Spleen (tissue), 13 donors: Measurements from ENCODE around the gene SLC2A4. TPM values are rescaled to one million over a fixed set of nuclear protein-coding genes. Genes with fewer than 3 reads are reported as not detected.

Experiments used
- DNase-seq: peaks from one replicate; pipeline ENCODE4 v3.0.0-alpha.2; 2020
- H3K27ac ChIP-seq, 8 donors: fragments of 200-600 bp; sonication (generic) in 7 of 8; 1 replicate in 4 of 8; 2 replicates in 4 of 8; pipeline versions ENCODE4 v1.5.0 to v1.8.0; 2016 to 2021; ENCODE audit warnings: inconsistent platforms in 4 of 8, mild to moderate bottlenecking in 4 of 8, moderate library complexity in 1 of 8
- H3K27me3 ChIP-seq, 7 donors: fragments of 200-600 bp; sonication (generic) in 6 of 7; replicated peaks in 1 of 7; 1 replicate in 4 of 7; 2 replicates in 3 of 7; pipeline versions ENCODE4 v1.5.0 to v1.8.0; 2016 to 2021; ENCODE audit warnings: inconsistent platforms in 3 of 7, mild to moderate bottlenecking in 1 of 7
- H3K36me3 ChIP-seq, 6 donors: fragments of 200-600 bp; sonication (generic) in 5 of 6; 1 replicate in 4 of 6; 2 replicates in 2 of 6; pipeline versions ENCODE4 v1.5.0 to v1.8.0; 2016 to 2021; ENCODE audit warnings: inconsistent platforms in 2 of 6
- H3K4me1 ChIP-seq, 6 donors: fragments of 200-600 bp; sonication (generic) in 5 of 6; 1 replicate in 3 of 6; 2 replicates in 3 of 6; pipeline versions ENCODE4 v1.5.0 to v1.8.0; 2016 to 2021; ENCODE audit warnings: inconsistent platforms in 3 of 6
- H3K4me3 ChIP-seq, 8 donors: fragments of 200-600 bp; sonication (generic) in 7 of 8; 1 replicate in 4 of 8; 2 replicates in 4 of 8; pipeline versions ENCODE4 v1.5.0 to v1.8.0; 2016 to 2021; ENCODE audit warnings: inconsistent platforms in 4 of 8, mild to moderate bottlenecking in 4 of 8, moderate library complexity in 2 of 8
- H3K9me3 ChIP-seq, 8 donors: fragments of 200-600 bp; sonication (generic) in 7 of 8; 1 replicate in 4 of 8; 2 replicates in 4 of 8; pipeline versions ENCODE4 v1.5.0 to v1.8.0; 2016 to 2021; ENCODE audit warnings: inconsistent platforms in 4 of 8
- CTCF ChIP-seq, 11 experiments: fragments of 200-600 bp in 7 of 11; fragments of 450-650 bp in 4 of 11; sonication (generic) in 4 of 11; IDR thresholded peaks in 8 of 11; conservative IDR thresholded peaks in 3 of 11; 1 replicate in 7 of 11; 2 replicates in 4 of 11; pipeline versions ENCODE4 v1.4.0 to v1.8.0; 2016 to 2021; ENCODE audit warnings: antibody characterized with exemption in 11 of 11, inconsistent platforms in 4 of 11, mild to moderate bottlenecking in 1 of 11
- POLR2A ChIP-seq, 3 donors: fragments of 450-650 bp; IDR thresholded peaks; one replicate each; pipeline ENCODE4 v1.5.1; 2017; ENCODE audit warnings: antibody characterized with exemption in 3 of 3, mild to moderate bottlenecking in 1 of 3
- POLR2AphosphoS5 ChIP-seq, 3 donors: sonication (generic); formaldehyde crosslinking; IDR thresholded peaks; one replicate each; pipeline ENCODE4 v1.5.1; 2017; ENCODE audit warnings: antibody characterized with exemption in 3 of 3
- WGBS, 5 donors: extraction: QIAGEN DNeasy Blood & Tissue Kit in 3 of 5; methylation state at CpG; one replicate each; pipeline versions ENCODE4 v1.1.5 to v1.1.7; 2013 to 2018; 5-methylcytosine and 5-hydroxymethylcytosine counted together
- intact Hi-C: fragments of 100-400 bp; cut with DNase I; formaldehyde crosslinking; loops from one replicate; pipeline ENCODE4 v1.15.0; 2023; ENCODE audit warnings: low total_unique reads
- long read RNA-seq, 2 donors: transcript quantifications; one replicate each; lab custom pipeline, GENCODE V29; 2026
- polyA plus RNA-seq, 3 donors: library from polyadenylated mRNA; stranded (reverse); fragments of 200-250 nt; gene quantifications; one replicate each; pipeline ENCODE4 v1.2.1, GENCODE V29; 2013
- total RNA-seq, 7 donors: library from RNA; depleted of rRNA in 3 of 7; stranded (reverse); fragments of >200 nt in 3 of 7; fragmentation: NEBNext Ultra II Directional in 4 of 7; extraction: Animal tissue kit (Norgen Biotek cat#: 25700) in 4 of 7; gene quantifications; one replicate each; pipeline versions ENCODE4 v1.1.0 to v1.2.1, GENCODE V29; 2016 to 2021
- donor health status: healthy with polysubstance abuse.
- donor health status: DM: no; HTN: no; CAD: no; lungs with moderate emphysema.
- donor health status: DM: no; HTN: no; CAD: no.
- donor health status: Bipolar disorder and iron deficiency.
- donor health status: healthy.
- donor health status: DM: no; HTN: no; CAD: no.
- donor health status: DM: yes; HTN: yes; CAD: no.

SLC2A4 gene
- 1 to 10 TPM in 1 of 7 donors, under 1 TPM in 6; 0.39 to 1.6 (median 0.51) TPM for total RNA-seq
- polyA plus RNA-seq = under 1 TPM; 0.07 to 0.56 (median 0.29) TPM
- long read RNA-seq, donor 1, partial matches to known transcripts = 0 of 2 reads
- long read RNA-seq, donor 1, other reads (novel, unspliced or antisense) = 0 of 2 reads
- long read RNA-seq, donor 2 = 0 reads

GRCh38 chr17:7281074-7281952 is at the start of gene SLC2A4:
Gene SLC2A4, plus strand, starts transcription at chr17:7281718. Its CDS starts 217 bp downstream, at chr17:7281935.
- Histone ChIP-seq H3K27ac (peak within 1 kb of the TSS in 6 of 8 donors; percentile 47 to 69 (median 62)), H3K27me3 (peaks cover 0 to 63% (median 20%) of the 10 kb centered on the region in 7 donors), H3K36me3 (no peaks in the 10 kb centered on the region), H3K9me3 (no peaks in the 10 kb centered on the region), H3K4me1 (peaks cover 17 to 34% (median 30%) of the 10 kb centered on the region in 6 donors), H3K4me3 (peak within 1 kb of the TSS; percentile 30 to 67 (median 43))
- 0 to 1% (median 1%) methylated on average over 24 to 71 of the region's 71 CpGs for WGBS, 5 donors
- intact Hi-C loops = loop anchor here (2.0 kb wide), 1 partner anchor 15 kb away; no protein-coding TSS in a partner anchor
- TF ChIP-seq CTCF (IDR thresholded peaks at IDR 0.05 in 8 of 11, conservative IDR thresholded peaks at IDR 0.05 in 3 of 11) (no peak), POLR2AphosphoS5 (IDR thresholded peaks at IDR 0.05) (peak in 2 of 3 donors; percentile 34 to 44)
- peak; percentile 93 for DNase-seq

GRCh38 chr17:7232114-7232513 is 49.4 kb upstream of the SLC2A4 start:
- Histone ChIP-seq H3K36me3 (peaks cover 0 to 60% (median 50%) of the 10 kb centered on the region in 6 donors), H3K27ac (no peak overlapping the region), H3K4me3 (peak overlapping the region in 1 of 8 donors; percentile 85), H3K9me3 (no peaks in the 10 kb centered on the region), H3K27me3 (no peaks in the 10 kb centered on the region), H3K4me1 (peaks cover 10 to 62% (median 50%) of the 10 kb centered on the region in 6 donors)
- 81 to 89% (median 83%) methylated on average over 5 of the region's 5 CpGs for WGBS, 5 donors
- no peak for DNase-seq
- no peak for TF ChIP-seq POLR2A (IDR thresholded peaks at IDR 0.05)
- TF ChIP-seq POLR2AphosphoS5 (IDR thresholded peaks at IDR 0.05) = no peak
- TF ChIP-seq CTCF (IDR thresholded peaks at IDR 0.05 in 8 of 11, conservative IDR thresholded peaks at IDR 0.05 in 3 of 11) = no peak
- intact Hi-C loops = no loop called here

- peaks cover 12 to 68% (median 57%) of the 10 kb centered on the region in 6 donors for H3K4me1 ChIP-seq
- peaks cover 0 to 46% (median 35%) of the 10 kb centered on the region in 6 donors for H3K36me3 ChIP-seq
- DNase-seq = no peak
- H3K27me3 ChIP-seq = no peaks in the 10 kb centered on the region
- H3K27ac ChIP-seq = peak overlapping the region; percentile 69 to 94 (median 88)
- WGBS, 5 donors = 1 to 3% (median 2%) methylated on average over 9 of the region's 9 CpGs
- peak overlapping the region; percentile 67 to 97 (median 82) for H3K4me3 ChIP-seq
- no peaks in the 10 kb centered on the region for H3K9me3 ChIP-seq
- intact Hi-C loops = no loop called here
- no peak for TF ChIP-seq POLR2AphosphoS5 (IDR thresholded peaks at IDR 0.05)
- TF ChIP-seq CTCF (IDR thresholded peaks at IDR 0.05 in 8 of 11, conservative IDR thresholded peaks at IDR 0.05 in 3 of 11) = no peak
- TF ChIP-seq POLR2A (IDR thresholded peaks at IDR 0.05) = no peak
These were observed 47.8 kb upstream of the SLC2A4 start for GRCh38 chr17:7233701-7234082.
